Stimulated activated CD8-positive, alpha-beta memory T cell treated with anti-CD3 and anti-CD28 coated beads, Interleukin-15, amount 100 ng/mL, for 24 hours (primary cell): ENCODE measurements around the gene ETV7.
"Not testable (repeated sequence)": the region's sequence is repeated elsewhere in the genome, so short reads cannot be mapped to it uniquely, and the experiment has no call there.

Experiments used
- DNase-seq: peaks from one replicate; pipeline ENCODE4 v3.0.0-alpha.2; 2020; ENCODE audit warnings: low read depth

The ETV7 gene

DNA sequence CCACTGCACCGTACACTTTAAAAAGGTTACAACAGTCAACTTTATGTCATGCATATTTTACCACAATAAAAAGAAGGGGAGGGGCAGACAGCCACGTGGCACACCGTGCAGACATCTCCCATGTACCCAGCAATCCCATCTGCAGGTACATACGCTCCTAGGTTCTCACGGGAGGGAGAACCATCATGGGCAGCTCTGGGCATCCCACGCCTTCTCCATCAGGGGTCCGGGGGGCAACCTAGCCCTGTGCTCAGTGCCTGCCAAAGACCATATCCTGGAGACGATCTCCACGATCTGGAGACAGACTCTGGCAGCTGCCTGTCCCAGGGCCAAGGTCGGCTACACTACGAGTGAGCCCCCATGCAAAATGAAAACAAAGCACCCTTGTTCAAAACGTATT is 48.3 kb downstream of the ETV7 start:
- DNase-seq: no peak

DNA sequence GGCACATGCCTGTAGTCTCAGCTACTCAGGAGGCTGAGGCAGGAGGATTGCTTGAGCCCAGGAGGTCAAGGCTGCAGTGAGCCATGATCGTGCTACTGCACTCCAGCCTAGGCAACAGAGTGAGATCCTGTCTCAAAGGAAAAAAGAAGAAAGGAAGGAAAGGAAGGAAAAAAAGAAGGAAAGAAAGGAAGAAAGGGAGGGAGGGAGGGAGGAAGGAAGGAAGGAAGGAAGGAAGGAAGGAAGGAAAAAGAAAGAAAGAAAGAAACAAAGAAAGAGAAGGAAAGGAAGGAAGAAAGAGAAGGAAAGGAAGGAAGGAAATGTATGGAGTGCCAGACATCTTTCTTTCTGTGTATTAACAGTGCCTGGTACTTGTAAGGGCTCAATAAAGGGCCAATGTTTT is 49.2 kb downstream of the ETV7 start:
- not testable (repeated sequence) for DNase-seq

DNA sequence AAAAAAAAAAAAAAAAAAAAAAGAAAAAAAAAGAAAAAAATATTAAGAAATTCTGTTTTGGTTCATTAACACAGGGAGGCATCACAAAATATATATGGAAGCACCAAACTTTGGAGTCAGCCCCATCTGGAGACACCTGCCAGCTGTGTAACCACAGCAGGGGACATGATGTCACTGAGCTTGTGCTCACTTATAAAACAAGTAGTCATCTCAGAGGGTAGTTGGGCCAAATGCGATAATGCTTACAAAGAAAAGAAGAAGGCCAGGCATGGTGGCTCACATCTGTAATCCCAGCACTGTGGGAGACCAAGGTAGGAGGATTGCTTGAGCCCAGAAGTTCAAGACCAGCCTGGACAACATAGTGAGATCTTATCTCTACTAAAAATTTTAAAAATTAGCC is 49.7 kb downstream of the ETV7 start:
- DNase-seq: no peak

DNA sequence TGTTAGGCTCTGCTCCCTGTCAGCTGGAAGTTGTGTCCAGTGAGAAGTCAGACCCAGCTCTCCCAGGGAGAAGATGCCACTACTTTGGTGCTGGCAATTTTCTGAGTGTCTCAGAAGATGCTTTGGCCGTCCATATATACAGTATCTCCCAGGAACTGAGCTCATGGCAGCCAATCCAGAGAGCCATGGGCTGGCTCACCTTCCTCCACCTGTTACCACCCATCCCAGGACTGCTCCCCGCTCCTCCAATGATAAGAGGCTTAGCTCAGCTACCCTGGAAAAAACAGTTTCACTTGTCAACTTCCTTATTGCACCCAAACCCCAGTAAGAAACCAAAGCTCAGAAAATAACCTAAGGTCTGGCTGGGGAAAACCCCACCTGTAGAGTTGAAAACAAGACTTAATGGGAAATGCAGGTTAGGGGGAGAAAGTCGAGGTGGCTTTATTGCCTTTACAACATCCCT is 50.7 kb downstream of the ETV7 start, which contains the start of gene BNIP5:
Gene BNIP5 (minus strand): TSS at position 110 of the 463 bp plus-strand sequence. CDS start 6,198 bp downstream, outside the sequence.
- DNase-seq: no peak

DNA sequence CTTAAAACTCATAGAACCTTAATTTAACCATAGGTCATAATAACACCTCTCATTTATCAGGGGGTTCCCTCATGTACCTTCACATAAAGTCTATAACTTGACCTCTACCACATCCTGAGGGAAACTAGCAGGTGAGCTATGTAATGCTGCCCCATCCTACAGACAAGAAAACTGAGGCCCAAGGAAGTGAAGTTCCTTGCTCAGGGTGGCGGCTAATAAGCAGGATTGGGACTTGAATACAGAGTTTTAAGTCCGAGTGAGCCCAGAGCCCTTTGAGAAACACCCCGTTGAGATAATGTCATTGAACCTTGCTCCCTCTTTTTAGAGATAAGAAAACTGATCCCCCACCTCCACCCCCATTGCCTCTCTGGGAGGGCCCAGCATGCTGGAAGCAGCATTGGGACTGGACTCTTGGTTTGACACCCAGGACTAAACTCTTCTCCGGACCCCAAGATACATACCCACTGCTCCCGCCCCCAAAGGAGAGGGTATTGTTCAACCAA is 51.2 kb downstream of the ETV7 start:
- DNase-seq: no peak

DNA sequence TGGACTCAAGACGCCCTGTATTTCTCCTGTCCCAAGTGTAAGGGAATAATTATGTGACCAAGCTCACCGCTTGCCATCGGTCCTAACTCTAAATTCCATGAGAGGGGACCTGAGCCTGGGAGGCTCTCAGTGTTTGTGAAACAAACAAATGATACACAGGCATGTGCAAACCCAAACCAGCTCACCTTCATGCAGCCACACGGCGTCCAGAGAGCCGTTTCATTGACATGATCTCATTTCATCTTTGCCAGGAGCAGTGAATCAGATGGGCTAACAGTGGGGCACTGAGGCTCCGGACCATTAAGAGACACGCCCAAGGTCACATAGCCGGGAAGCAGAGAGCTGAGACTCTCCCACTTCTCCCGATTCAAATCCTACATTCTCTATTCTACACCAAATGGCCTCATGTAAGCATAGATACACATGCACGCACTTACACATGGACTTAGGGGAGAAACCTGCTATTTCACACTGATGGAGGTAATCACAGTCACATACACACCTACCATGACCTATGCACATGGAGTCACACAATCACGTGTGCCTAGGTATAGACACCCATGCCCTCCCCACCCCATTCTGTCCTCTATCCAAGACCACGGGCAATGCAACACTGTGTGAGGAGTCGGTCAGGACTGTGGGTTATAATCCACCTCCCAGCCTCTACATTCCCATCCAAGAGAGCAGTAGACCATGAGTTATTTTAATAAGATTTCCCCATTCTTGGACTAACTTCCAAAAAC is 51.8 kb downstream of the ETV7 start:
- no peak for DNase-seq

DNA sequence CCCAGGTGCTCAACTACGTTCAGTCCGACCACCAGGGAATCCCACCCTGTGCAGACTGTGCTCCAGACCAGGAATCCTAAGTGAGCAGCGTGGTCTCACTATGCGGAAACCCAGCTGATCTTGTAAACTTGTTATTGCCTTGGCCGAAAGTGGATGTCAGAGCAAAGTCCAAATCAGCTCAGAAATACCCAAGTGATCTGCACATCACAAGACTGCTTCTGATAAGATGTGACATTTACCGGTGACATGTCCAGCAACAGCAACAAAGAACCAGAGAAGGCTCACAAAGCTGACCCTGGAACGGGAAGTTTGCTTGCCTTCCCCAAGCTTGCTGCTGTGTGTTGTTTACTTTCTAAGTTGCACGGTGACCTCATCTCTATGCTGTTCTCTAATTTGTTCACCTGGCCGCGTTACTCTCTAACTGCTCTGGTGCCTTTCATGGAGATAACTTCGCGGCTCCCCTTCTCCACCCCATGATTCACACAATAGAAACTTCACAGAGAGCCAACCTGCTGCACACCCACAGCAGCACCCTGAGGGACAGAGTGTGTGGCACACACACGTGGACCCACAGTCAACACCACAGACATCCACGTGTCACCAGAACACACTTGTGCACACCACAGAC is 52.5 kb downstream of the ETV7 start:
- DNase-seq: no peak

DNA sequence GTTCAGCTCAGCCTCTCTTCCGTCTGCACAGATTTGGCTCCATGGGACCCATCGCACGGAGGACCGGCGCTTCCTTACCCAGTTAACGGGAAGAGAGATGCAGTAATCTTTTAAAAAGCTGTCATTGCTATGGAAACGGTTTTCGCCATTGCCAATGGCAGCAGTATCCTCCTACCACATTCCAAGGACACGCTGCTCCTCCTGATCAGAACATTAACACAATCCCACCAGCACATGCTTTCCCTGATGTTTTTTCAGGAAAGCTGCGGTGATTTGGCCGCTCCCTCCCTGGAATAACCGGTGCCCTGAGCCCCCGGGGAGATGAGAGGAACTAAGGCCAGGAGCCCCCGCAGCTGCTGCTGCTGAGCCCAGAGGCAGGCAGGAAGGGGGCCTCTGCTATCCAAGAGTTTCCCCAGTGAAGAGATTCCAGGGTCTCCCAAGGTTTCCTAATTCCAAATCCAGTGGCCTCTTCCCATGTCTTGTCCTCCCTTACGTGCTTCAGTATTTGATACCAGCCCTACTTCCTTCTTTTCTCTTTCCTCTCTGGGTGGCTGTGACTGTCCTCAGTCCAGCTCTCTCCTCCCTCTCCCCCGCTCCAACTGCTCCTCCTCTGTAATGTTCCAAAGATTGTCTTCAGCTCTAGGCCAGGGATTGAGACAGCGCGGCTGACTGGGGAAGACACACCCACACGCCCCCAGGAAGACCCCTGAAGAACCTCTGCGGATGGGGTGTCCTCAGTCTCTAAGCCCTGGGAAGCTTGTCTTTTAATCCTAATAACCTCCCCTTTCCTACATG is 53.3 kb downstream of the ETV7 start:
- DNase-seq: no peak

DNA sequence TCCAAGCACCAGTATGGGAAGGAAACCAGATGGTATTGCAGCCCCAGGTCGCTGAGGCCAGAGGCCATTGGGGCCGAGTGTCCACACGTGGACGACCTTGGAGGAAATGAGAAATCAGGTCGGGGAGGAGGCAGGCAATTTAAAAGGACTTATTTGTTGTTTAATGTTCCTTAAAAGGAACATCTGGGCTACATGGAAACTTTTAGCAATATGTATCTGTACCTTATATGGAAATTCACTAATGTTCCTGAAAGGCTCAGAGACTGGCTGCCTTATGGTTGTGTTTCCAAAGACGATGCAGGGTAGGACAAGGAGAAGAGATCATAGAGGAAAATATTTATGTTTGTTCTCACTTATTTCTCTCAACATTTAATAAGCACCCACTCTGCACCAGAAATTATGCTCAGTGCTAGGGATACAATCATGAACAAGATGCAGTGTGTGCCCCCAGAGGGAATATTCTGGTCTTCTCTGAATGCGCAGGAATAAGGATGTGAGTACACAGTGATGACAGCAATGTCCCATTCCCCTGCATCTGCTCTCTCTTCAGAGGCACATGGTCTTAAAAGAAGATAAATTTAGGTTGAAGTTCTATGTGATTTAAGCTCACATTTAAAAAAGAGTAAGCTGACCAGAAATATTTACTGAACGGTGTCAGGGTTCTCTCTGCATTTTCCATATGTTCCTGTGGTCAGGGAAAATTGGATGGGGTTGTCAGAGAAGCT is 54.1 kb downstream of the ETV7 start:
- no peak for DNase-seq

DNA sequence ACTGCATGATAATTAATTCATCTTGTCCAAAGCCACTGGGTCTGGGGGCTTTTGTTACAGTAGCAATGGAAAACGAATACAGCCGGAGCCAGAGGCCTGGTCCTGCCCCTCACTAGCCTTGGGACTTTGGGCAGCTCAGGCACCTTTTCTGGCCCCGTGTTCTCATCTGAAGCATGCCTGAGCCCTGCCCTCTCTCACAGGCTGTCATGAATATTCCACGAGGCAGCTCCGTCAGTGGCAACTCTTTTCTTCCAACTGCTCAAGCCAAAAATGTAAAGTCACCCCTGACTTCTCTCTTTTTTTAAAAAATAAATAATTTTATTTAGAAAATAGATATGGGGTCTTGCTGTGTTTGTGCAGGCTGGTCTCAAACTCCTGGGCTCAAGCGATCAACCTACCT is 56.1 kb downstream of the ETV7 start:
- DNase-seq: no peak

DNA sequence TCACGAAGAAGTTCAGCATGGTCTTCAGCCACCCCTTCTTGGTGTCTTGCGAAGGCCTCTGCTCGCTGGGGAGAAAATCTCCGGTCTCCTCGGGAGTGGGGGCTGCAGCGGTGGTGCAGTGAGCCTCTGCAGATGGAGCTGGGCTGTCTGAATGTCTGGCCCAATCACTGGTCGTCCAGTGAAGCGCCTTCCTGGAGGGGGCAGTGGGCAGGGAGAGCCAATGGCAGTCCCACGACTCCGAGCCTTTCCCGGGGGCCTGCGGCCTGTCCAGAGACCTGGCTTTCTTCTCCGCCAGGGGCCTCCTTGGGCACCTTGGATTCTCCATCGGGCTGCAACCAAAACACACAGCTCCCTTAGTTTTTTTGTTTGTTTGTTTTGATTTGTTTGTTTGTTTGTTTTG is 57.1 kb downstream of the ETV7 start:
- DNase-seq: no peak

DNA sequence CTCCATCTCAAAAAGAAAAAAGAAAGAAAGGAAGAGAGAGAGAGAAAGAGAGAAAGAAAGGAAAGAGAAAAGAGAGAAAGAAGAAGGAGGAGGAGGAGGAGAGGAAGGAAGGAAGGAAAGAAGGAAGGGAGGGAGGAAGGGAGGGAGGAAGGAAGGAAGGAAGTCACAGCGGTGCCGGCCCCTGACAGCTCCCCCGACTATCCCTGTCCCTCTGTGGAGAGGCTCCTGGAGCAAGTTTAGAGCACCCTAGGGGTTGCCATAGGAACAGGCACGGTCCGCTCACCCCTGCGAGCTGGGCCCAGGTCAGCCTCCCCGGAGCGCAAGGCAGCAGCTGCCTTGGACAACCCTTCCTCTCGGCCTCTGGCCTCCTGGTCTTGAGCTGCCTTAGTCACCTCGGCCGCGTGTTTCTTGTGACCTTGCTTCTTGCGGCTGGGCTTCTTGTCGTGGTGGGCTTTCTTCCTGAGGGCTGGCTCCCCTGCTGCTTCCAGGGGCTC is 57.6 kb downstream of the ETV7 start:
- no peak for DNase-seq

DNA sequence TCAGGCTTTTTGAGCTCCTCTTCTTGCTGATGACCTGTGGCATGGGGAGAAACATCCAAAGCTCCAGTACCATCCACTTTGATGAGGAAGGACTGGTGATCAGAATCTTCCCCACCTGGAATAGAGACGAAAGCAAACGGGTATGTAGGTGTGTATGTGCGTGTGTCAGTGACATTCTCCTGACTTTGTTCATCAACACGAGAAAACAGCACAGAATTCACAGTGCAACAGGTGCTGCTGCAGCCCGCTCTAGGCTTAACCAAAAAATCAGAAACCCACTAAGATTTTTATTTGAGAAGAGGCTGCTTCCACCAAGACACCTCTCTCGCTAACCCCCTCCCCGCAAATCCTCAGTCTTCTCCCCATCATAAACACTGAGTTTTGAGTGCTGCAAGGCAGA is 58.9 kb downstream of the ETV7 start:
- no peak for DNase-seq

DNA sequence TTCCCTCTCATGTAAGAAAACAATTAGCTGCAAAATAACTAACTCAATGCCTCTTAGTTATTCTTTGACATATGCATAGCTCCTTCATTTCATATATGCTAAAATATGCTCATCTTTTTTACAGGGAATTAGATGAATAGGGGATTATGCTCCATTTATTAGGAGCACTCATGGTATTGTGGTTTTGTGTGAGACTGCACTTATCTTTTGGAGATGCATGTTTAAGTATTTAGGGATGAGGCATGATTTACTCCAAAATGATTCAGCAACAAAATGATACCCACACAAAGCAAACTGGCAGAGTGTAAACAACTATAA is 59.6 kb downstream of the ETV7 start:
- DNase-seq: no peak

DNA sequence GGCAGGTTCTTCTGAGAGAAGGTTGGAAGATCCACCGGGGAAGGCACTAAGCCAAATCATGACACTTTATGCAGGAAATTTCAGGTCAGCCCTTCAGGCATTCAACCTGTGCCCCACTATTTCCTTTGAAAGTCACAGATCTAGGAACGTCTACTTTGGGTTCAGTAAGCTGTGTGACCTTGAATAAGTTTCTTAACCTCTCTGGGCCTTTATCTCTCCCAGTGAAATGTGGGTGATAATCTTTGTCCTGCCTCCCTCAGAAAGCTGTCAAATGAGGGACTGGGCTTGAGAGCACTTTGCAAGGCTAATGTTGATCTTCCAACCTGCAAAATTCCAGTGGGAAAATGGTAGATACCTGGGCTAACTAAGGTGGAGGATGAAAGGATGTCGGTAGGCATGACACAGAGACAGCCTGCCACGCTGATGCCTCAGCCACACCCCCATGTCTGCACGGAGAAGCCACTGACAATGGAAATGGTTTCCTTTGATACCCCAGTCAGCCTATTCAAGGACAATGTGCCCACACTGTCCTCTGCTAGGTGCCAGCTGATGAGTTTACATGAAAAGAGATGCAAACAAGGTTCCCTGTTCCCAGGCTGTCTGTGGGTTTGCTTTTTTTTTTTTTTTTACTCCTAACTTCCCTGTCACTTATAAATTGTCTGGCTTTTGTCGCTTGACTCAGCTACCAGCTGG is 60.1 kb downstream of the ETV7 start:
- no peak for DNase-seq

DNA sequence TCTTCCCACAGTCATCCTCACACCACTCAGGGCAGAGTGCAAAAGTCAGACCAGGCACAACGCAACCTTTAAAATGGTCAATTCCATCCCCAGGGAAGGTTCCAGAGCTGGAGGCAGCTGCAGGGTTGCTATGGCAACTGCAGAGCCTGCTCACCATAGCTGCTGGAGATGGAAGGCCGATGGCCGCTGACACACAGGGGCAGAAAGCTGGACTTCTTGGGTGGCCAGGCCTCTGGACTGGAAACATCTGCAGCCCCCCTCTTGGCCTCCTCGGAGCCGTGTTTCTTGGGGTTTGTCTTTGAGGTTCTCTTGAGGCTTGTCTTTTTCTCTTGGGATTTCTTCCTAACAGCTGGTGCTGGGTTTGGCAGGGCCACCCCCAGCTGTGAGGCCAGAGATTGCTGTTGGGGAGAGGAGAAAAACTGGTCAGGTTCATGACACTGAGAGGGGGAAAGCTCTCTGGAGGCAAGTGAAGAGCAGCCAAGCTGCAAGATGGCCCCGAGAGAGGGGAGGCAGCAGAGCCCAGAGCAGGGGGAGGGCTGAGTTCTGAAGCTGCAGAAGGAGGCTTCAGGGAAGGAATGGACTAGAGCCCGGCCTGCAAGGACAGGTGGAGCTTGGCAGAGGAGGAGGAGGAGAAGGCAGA is 61.0 kb downstream of the ETV7 start:
- DNase-seq: no peak

DNA sequence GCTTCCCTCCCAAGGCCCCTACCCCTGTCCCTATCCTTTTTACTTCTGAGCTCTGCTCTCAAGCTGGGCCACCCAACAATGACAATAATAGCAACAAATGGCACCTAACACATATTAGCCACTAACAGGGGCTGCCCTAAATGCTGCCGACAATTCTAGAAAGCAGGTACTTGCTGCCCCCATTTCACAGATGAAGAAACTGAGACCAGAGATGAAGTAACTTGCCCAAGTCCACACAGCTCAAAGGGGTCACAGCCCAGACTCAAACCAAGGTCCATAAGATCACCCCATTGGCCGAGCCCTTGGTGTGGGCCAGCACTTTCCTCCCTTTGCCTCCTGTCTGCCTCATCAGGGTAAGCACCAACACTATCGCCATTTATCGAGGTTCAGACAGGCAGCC is 62.8 kb downstream of the ETV7 start:
- DNase-seq: no peak

DNA sequence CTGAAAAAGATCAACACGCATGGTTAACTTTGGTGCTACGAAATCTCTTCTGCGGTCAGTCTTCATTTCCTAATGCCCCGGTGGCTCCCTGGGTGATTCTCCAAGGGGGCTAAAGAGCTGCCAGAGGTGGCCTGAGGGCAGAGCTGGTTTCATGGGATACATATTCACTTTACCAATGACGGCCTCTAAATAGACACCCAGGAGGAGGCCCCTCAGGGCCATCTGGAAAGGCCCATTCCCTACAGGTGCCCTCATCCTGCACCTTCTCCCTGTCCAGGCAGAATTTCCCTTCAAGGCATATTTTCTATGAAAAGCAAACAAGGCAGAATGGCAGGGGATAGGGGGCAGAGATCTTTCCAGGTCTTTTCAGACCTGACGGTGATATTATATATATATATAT is 63.3 kb downstream of the ETV7 start:
- no peak for DNase-seq

DNA sequence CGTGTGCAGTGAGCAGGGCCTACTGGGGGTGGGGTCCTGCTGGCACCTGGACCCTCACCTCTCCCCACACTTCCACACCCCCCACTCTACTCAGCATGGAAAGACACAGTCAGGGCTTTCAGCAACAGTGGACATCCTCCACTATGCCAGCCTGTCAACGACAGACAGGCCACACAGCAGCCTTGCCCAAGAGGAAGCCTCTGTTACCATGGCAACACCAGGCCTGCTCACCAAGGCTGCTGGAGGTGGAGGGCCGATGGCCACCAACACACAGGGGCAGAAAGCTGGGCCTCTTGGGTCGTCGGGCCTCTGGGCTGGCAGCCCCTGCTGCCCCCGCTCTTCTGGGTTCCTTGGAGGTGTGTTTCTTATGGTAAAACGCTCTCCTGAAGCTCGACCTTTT is 64.4 kb downstream of the ETV7 start:
- no peak for DNase-seq

DNA sequence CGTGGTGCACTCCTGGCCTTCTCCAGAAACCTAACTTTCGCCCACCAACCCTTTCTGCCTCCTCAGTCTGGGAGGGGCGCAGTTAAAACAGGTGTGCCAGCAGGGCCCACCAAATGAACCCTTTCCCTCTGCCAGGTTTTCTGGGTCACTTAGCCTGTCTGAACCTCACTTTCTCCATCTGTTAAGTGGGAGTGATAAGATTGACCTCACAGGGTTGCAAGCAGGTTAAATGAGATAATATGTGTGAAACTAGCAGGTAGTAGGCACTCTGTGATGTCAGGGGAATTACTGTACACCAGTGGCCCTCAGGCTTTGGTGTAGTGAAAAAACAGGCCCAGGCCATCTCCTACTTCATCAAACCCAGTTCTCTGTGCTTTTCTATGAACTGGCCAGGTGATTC is 64.9 kb downstream of the ETV7 start:
- DNase-seq: no peak

DNA sequence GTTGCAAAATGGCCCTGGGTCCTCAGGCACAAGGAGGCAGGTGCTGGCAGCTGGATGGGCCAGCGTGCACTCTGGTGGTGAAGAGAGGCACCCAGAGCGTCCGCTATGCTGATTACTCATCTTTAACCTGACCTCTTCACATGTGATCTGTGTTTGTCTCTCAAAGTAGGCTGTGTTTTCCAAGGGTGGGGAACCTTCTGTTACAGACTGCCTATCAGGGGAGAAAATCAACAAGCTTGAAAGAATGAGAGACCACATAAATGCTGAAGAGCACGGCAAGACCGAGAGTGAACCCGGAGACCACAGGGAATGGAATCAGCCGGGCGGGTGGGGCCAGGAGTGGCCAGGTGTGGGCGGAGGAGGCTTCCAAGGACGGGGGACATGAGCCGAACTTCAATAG is 67.0 kb downstream of the ETV7 start:
- no peak for DNase-seq
